Measurements from ENCODE around the gene MPND. TPM values are rescaled to one million over a fixed set of nuclear protein-coding genes. Genes with fewer than 3 reads are reported as not detected.
"Not testable (repeated sequence)": the region's sequence is repeated elsewhere in the genome, so short reads cannot be mapped to it uniquely, and the experiment has no call there.

The MPND gene
- total RNA-seq, 4 donors from 2014 or later: 5.6 to 10.5 (median 9.3) TPM

DNA sequence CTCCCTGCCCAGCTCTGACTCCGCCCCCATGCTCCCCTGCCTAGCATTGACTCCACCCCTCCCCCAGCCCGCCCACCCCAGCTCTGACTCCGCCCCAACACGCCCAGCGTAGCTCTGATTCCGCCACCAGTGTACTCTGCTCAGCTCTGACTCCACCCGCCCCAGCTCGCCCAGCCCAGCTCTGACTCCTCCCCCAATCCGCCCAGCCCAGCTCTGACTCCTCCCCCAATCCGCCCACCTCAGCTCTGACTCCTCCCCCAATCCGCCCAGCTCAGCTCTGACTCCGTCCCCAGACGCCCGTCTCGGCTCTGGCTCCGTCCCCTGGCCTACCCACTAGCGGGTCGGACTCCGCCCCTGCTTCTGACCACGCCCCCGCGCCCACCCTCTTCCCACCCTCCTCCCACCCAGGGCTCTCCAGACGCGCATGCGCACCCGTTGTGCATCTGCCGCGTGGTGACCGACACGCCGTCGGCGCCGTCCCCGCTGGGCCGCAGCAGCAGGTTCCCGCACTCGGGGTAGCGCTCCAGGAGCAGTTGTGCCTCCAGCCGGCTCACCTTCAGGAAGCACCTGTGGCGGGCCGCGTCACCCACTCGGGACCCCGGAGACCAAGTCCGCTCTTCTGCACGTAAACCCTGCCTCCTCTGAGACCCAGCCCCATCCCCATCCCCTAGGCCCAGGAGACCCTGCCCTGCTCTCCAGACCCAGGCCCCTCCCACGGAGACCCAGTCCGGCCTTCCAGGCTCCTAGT lies 14.9 kb upstream of the MPND start:
- Histone ChIP-seq H3K27me3 (no peaks in the 10 kb centered on the region), H3K36me3 (no peaks in the 10 kb centered on the region), H3K4me1 (peaks cover 8 to 20% of the 10 kb centered on the region in 2 donors), H3K4me3 (replicated peaks in 1 of 3) (peak overlapping the region in 1 of 3 donors; percentile 35), H3K9me3 (no peaks in the 10 kb centered on the region), H3K27ac (no peak overlapping the region)
- WGBS, 2 donors: 5 to 6% methylated on average over 30 of the region's 49 CpGs
- peak in 1 of 2 donors; percentile 39 for TF ChIP-seq POLR2A (IDR thresholded peaks at IDR 0.05)
- TF ChIP-seq, protein P1, sequence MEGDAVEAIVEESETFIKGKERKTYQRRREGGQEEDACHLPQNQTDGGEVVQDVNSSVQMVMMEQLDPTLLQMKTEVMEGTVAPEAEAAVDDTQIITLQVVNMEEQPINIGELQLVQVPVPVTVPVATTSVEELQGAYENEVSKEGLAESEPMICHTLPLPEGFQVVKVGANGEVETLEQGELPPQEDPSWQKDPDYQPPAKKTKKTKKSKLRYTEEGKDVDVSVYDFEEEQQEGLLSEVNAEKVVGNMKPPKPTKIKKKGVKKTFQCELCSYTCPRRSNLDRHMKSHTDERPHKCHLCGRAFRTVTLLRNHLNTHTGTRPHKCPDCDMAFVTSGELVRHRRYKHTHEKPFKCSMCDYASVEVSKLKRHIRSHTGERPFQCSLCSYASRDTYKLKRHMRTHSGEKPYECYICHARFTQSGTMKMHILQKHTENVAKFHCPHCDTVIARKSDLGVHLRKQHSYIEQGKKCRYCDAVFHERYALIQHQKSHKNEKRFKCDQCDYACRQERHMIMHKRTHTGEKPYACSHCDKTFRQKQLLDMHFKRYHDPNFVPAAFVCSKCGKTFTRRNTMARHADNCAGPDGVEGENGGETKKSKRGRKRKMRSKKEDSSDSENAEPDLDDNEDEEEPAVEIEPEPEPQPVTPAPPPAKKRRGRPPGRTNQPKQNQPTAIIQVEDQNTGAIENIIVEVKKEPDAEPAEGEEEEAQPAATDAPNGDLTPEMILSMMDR (IDR thresholded peaks at IDR 0.05): peak in 1 of 6 experiments; percentile 35
- peak; percentile 88 to 94 for DNase-seq
- intact Hi-C loops (cut with DNase I): no loop called here

DNA sequence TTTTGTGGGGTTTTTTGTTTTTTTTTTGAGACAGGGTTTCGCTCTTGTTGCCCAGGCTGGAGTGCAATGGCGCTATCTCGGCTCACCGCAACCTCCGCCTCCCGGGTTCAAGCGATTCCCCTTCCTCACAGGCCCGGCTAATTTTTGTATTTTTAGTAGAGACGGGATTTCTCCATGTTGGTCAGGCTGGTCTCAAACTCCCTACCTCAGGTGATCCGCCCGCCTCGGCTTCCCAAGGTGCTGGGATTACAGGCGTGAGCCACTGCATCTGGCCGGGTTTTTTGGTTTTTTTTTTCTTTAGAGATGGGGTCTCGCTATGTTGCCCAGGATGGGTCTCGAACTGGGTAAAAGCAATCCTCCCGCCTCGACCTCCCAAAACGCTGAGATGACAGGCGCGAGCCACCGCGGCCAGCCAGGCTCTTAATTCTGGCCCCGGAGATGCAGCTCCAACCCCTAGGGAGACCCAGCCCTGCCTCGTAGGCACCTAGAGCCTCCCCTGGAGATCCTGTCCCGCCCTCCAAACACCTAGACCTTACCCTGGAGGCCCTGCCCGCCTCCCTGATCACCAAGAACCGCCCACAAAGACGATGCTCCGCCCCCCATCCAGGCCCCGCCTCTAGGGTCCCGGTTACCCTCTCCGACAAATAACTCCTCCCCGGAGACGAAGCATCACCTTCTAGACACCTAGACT lies 14.2 kb upstream of the MPND start:
- H3K27me3 ChIP-seq; DNase-seq; H3K9me3 ChIP-seq; H3K27ac ChIP-seq; intact Hi-C loops (cut with DNase I); H3K36me3 ChIP-seq: not testable (repeated sequence)
- peaks cover 8 to 20% of the 10 kb centered on the region in 2 donors for H3K4me1 ChIP-seq
- peak overlapping the region in 1 of 3 donors; percentile 31 for H3K4me3 ChIP-seq (replicated peaks in 1 of 3)
- WGBS, 2 donors: 49 to 69% methylated on average over 25 to 34 of the region's 35 CpGs

DNA sequence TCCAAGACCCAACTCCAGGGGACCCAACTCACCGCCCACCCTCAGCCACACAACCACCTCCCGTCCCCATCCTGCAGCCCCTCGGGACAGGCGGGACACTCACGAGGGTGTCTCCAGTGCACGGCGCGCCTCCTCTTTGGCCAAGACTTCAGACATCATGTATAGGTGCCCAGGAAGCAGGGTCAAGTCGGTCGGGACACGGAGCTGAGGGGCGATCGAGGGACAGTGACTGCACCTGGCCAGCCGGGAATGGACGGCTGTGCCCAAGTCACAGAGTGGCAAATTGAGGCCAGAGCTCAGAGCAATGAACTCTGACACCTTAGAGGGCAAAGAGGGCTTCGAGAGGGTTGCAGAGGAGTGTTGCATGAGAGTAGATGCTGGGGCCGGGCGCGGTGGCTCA lies 13.5 kb upstream of the MPND start:
- Histone ChIP-seq H3K36me3 (no peaks in the 10 kb centered on the region), H3K4me3 (replicated peaks in 1 of 3) (no peak overlapping the region), H3K27ac (no peak overlapping the region), H3K4me1 (peaks cover 8 to 20% of the 10 kb centered on the region in 2 donors), H3K9me3 (no peaks in the 10 kb centered on the region), H3K27me3 (no peaks in the 10 kb centered on the region)
- DNase-seq: no peak
- no peak for TF ChIP-seq POLR2A (IDR thresholded peaks at IDR 0.05)
- TF ChIP-seq, protein P1 (IDR thresholded peaks at IDR 0.05): no peak
- intact Hi-C loops (cut with DNase I): no loop called here
- WGBS, 2 donors: 98% methylated on average over 7 to 11 of the region's 19 CpGs

DNA sequence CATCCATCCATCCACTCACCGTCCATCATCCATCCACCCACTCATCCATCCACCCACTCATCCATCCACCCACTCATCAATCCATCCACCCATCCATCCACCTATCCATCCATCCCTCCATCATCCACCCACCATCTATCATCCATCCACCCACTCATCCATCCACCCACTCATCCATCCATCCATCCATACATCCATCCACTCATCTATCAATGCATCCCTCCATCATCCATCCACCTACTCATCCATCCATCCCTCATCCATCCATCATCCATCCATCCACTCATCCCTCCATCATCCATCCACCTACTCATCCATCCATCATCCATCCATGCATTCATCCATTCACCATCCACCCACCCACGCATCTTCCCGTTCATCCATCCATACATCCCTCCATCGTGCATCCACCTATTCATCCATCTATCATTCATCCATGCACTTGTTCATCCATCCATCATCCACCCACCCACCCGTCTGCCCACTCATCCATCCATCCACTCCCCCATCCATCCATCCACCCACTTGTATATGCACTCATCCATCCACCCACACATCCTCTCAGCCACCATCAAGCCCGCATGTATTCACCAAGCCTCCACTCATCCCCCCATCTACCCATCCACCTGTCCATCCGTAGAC lies 8.3 kb upstream of the MPND start:
- WGBS, 2 donors: 92 to 95% methylated on average over 7 of the region's 7 CpGs
- no peaks in the 10 kb centered on the region for H3K27me3 ChIP-seq
- no peak for DNase-seq
- H3K4me1 ChIP-seq: peaks cover 4 to 12% of the 10 kb centered on the region in 2 donors
- no peak overlapping the region for H3K4me3 ChIP-seq (replicated peaks in 1 of 3)
- no peaks in the 10 kb centered on the region for H3K36me3 ChIP-seq
- intact Hi-C loops (cut with DNase I): no loop called here
- no peak overlapping the region for H3K27ac ChIP-seq
- H3K9me3 ChIP-seq: no peaks in the 10 kb centered on the region
- TF ChIP-seq POLR2A (IDR thresholded peaks at IDR 0.05): no peak
- TF ChIP-seq, protein P1 (IDR thresholded peaks at IDR 0.05): no peak

DNA sequence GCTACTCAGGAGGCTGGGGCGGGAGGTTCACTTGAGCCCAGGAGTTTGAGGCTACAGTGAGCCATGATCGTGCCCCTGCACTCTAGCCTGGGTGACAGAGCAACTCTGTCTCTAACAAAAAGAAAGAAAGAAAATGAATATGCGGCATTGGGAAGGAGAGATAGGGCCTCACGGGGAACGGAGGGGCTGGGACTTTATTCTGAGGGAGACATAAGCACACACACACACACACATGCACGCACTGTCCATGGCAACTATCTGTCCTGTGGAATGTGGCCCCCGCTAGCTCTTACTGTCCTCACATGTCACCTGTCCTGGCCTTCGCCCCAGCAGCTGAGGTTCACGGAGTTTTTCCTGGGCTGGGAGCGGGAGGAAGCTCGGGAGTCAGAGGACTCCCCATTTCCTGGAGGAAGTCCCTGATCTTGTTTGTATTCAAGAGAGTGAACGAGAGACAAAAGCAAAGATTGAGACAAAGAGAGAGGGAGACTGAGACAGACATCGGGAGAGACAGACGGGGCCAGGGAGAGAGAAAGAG lies 5.4 kb upstream of the MPND start:
- Histone ChIP-seq H3K4me1 (peaks cover 8 to 16% of the 10 kb centered on the region in 2 donors), H3K36me3 (no peaks in the 10 kb centered on the region), H3K9me3 (no peaks in the 10 kb centered on the region), H3K4me3 (replicated peaks in 1 of 3) (peak overlapping the region in 2 of 3 donors; percentile 32 to 40), H3K27me3 (no peaks in the 10 kb centered on the region), H3K27ac (peak overlapping the region; percentile 52 to 80 (median 71))
- TF ChIP-seq POLR2A (IDR thresholded peaks at IDR 0.05): no peak
- TF ChIP-seq, protein P1 (IDR thresholded peaks at IDR 0.05): no peak
- 19 to 21% methylated on average over 14 of the region's 14 CpGs for WGBS, 2 donors
- DNase-seq: peak; percentile 48 to 53
- intact Hi-C loops (cut with DNase I): no loop called here

Data from thyroid gland (tissue), 4 donors.